ENCODE data around the gene TACC2.

DNA sequence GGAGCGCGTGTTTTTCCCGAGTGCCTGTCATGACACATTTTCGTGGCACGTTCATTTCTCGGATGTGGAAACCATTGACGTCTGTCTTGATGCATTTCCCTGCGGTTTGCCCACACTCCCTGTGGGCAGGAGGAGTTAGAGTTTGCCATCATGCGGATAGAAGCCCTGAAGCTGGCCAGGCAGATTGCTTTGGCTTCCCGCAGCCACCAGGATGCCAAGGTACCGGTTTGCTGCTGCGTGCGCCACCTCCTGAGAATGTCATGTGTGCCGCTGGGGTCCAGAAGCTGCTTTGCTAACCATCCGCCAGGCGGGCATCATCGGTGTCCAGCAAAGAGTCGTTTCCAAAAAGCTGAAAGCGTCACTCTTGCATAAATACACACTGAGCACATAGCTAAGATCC lies 241.3 kb downstream of the TACC2 start:
- TF ChIP-seq POLR2A (IDR thresholded peaks at IDR 0.05; ENCODE audit: low read length): no peak
- no peak for TF ChIP-seq GATA1 (IDR thresholded peaks at IDR 0.05; ENCODE audit: low read depth, low read length)
